GM23338 (cell line): Measurements from ENCODE around the gene SIGLEC9. TPM values are rescaled to one million over a fixed set of nuclear protein-coding genes. Genes with fewer than 3 reads are reported as not detected.

ENCODE experiments used
- ATAC-seq: fragments of 200-7000 bp; cut with Tn5 transposase; 3 replicates; pipeline ENCODE4 v1.9.1; 2020
- DNase-seq: peaks from one replicate; pipeline ENCODE4 v3.0.0-alpha.2; 2015; ENCODE audit warnings: low spot score
- H2AFZ ChIP-seq: fragments of 200-600 bp; sonication (generic); 2 replicates; pipeline ENCODE4 v1.8.0; 2016; ENCODE audit warnings: antibody characterized with exemption, mild to moderate bottlenecking, moderate library complexity
- H3F3A ChIP-seq: fragments of 200-600 bp; sonication (generic); replicated peaks from 2 replicates; pipeline ENCODE4 v1.8.0; 2017; ENCODE audit warnings: antibody characterized with exemption, mixed run types, low read depth
- H3K27ac ChIP-seq: fragments of 200-600 bp; sonication (generic); 2 replicates; pipeline ENCODE4 v1.6.1; 2016; ENCODE audit warnings: low read depth
- H3K27me3 ChIP-seq: fragments of 200-600 bp; sonication (generic); 2 replicates; pipeline ENCODE4 v1.8.0; 2016; ENCODE audit warnings: mild to moderate bottlenecking, mixed run types, moderate library complexity; ENCODE audit not compliant: insufficient read depth
- H3K36me3 ChIP-seq: fragments of 200-600 bp; sonication (generic); 2 replicates; pipeline ENCODE4 v1.8.0; 2016; ENCODE audit warnings: mild to moderate bottlenecking; ENCODE audit not compliant: insufficient read depth
- H3K4me1 ChIP-seq: fragments of 200-600 bp; sonication (generic); 2 replicates; pipeline ENCODE4 v1.8.0; 2016; ENCODE audit warnings: mild to moderate bottlenecking, moderate library complexity; ENCODE audit not compliant: insufficient read depth
- H3K4me2 ChIP-seq: fragments of 200-600 bp; sonication (generic); 2 replicates; pipeline ENCODE4 v1.7.1; 2017; ENCODE audit warnings: mixed run types
- H3K4me3 ChIP-seq: fragments of 200-600 bp; sonication (generic); 2 replicates; pipeline ENCODE4 v1.6.1; 2016; ENCODE audit warnings: mixed run types
- H3K79me2 ChIP-seq: fragments of 200-600 bp; sonication (generic); replicated peaks from 2 replicates; pipeline ENCODE4 v1.8.0; 2017; ENCODE audit warnings: mild to moderate bottlenecking; ENCODE audit not compliant: insufficient read depth
- H3K9me2 ChIP-seq: fragments of 200-600 bp; sonication (generic); 2 replicates; pipeline ENCODE4 v1.8.0; 2017; ENCODE audit not compliant: insufficient read depth
- H4K20me1 ChIP-seq: fragments of 200-600 bp; sonication (generic); replicated peaks from 2 replicates; pipeline ENCODE4 v1.8.0; 2017; ENCODE audit warnings: mild to moderate bottlenecking; ENCODE audit not compliant: insufficient read depth
- H3K27ac Mint-ChIP-seq: 2 replicates; pipeline ENCODE4 v1.8.0; 2020; ENCODE audit warnings: inconsistent platforms, mild to moderate bottlenecking, moderate library complexity, mixed read lengths
- H3K27me3 Mint-ChIP-seq: 3 replicates; pipeline ENCODE4 v1.8.0; 2022; ENCODE audit warnings: low read depth, mild to moderate bottlenecking, moderate library complexity, mixed read lengths, inconsistent platforms; ENCODE audit not compliant: insufficient read depth, poor library complexity
- H3K36me3 Mint-ChIP-seq: 3 replicates; pipeline ENCODE4 v1.8.0; 2021; ENCODE audit warnings: low read depth, mild to moderate bottlenecking, inconsistent platforms, moderate library complexity, mixed read lengths
- H3K4me1 Mint-ChIP-seq: 3 replicates; pipeline ENCODE4 v1.8.0; 2020; ENCODE audit warnings: mild to moderate bottlenecking, inconsistent platforms, mixed read lengths
- H3K4me3 Mint-ChIP-seq: 3 replicates; pipeline ENCODE4 v1.8.0; 2021; ENCODE audit warnings: moderate library complexity, mild to moderate bottlenecking, inconsistent platforms, mixed read lengths
- H3K9me3 Mint-ChIP-seq: 3 replicates; pipeline ENCODE4 v1.8.0; 2020; ENCODE audit warnings: moderate library complexity, mild to moderate bottlenecking, inconsistent platforms, mixed read lengths
- CREB1 ChIP-seq: fragments of 250-450 bp; sonication (Bioruptor Pico); IDR thresholded peaks from 2 replicates; pipeline ENCODE4 v1.5.0; 2020; ENCODE audit warnings: low read depth, mild to moderate bottlenecking, moderate library complexity
- CTCF ChIP-seq, 2 experiments: fragments of 200-600 bp in 1 of 2; sonication (generic) in 1 of 2; conservative IDR thresholded peaks; 2 replicates each; pipeline versions ENCODE4 v1.5.1 to v1.6.1; 2016 to 2017; ENCODE audit warnings: antibody characterized with exemption in 2 of 2, low read depth in 2 of 2, mild to moderate bottlenecking in 2 of 2, moderate library complexity in 1 of 2
- ETS1 ChIP-seq: IDR thresholded peaks from 2 replicates; pipeline ENCODE4 v1.6.1; 2016; ENCODE audit warnings: antibody characterized with exemption
- EZH2 ChIP-seq: fragments of 200-600 bp; sonication (generic); IDR thresholded peaks from one replicate; pipeline ENCODE4 v1.8.0; 2017; ENCODE audit warnings: antibody characterized with exemption, mild to moderate bottlenecking, low read depth; ENCODE audit not compliant: unreplicated experiment
- EZH2phosphoT487 ChIP-seq: fragments of 200-600 bp; sonication (generic); IDR thresholded peaks from one replicate; pipeline ENCODE4 v1.8.1; 2018; ENCODE audit warnings: antibody characterized with exemption; ENCODE audit not compliant: unreplicated experiment
- JUNB ChIP-seq: IDR thresholded peaks from one replicate; pipeline ENCODE4 v1.6.1; 2016; ENCODE audit warnings: antibody characterized with exemption; ENCODE audit not compliant: unreplicated experiment
- NANOG ChIP-seq: IDR thresholded peaks from 2 replicates; pipeline ENCODE4 v1.6.1; 2016; ENCODE audit warnings: antibody characterized with exemption, borderline replicate concordance
- POLR2AphosphoS5 ChIP-seq: IDR thresholded peaks from 2 replicates; pipeline ENCODE4 v1.6.1; 2016; ENCODE audit warnings: antibody characterized with exemption, low read depth
- REST ChIP-seq: IDR thresholded peaks from one replicate; pipeline ENCODE4 v1.6.1; 2018; ENCODE audit warnings: antibody characterized with exemption; ENCODE audit not compliant: unreplicated experiment
- STAT1 ChIP-seq: IDR thresholded peaks from one replicate; pipeline ENCODE4 v1.6.1; 2016; ENCODE audit warnings: antibody characterized with exemption; ENCODE audit not compliant: unreplicated experiment
- ZNF114 ChIP-seq: fragments of 250-450 bp; sonication (Bioruptor Pico); IDR thresholded peaks from 2 replicates; pipeline ENCODE4 v1.5.0; 2020; ENCODE audit warnings: mild to moderate bottlenecking, moderate library complexity
- ZNF331 ChIP-seq: fragments of 250-450 bp; sonication (Bioruptor Pico); IDR thresholded peaks from 2 replicates; pipeline ENCODE4 v1.5.0; 2020; ENCODE audit warnings: low read depth, mild to moderate bottlenecking, moderate library complexity
- ZNF462 ChIP-seq: fragments of 250-450 bp; sonication (Bioruptor Pico); IDR thresholded peaks from 2 replicates; pipeline ENCODE4 v1.5.0; 2020; ENCODE audit warnings: mild to moderate bottlenecking, moderate library complexity
- polyA plus RNA-seq: library from polyadenylated mRNA; unstranded; fragments of >200 nt; fragmentation: Nextera tagmentation; extraction: Ambion mirVana; gene quantifications from 2 replicates; pipeline ENCODE4 v1.2.1, GENCODE V29; 2016
- total RNA-seq: library from RNA; depleted of rRNA; stranded (reverse); fragments of >200 nt; shearing (Covaris generic); gene quantifications from 2 replicates; pipeline ENCODE4 v1.2.3, GENCODE V29; 2014

SIGLEC9 gene
- total and polyA plus RNA-seq, 2 experiments from 2014 or later = not detected

- no peaks in the 10 kb centered on the region for H3K27me3 ChIP-seq
- DNase-seq = no peak
- no peak overlapping the region for H3K27ac ChIP-seq
- TF ChIP-seq EZH2phosphoT487 = no peak
- TF ChIP-seq POLR2AphosphoS5 = no peak
- TF ChIP-seq STAT1 = no peak
- no peak for TF ChIP-seq ZNF462 (CRISPR knock-in tag)
- TF ChIP-seq CREB1 (CRISPR knock-in tag) = no peak
- no peak for TF ChIP-seq ETS1
- TF ChIP-seq REST = no peak
- TF ChIP-seq NANOG = no peak
- no peak for TF ChIP-seq EZH2
- TF ChIP-seq CTCF (conservative IDR thresholded peaks at IDR 0.05; ENCODE audit: low read depth in 2 of 2) = no peak
- no peak for TF ChIP-seq JUNB
- no peak for TF ChIP-seq ZNF331
- TF ChIP-seq ZNF114 (CRISPR knock-in tag) = no peak
- Mint-ChIP-seq H3K9me3 (no peaks in the 10 kb centered on the region; the same call in 1 of the 3 replicates), H3K27me3 (peaks cover 19% of the 10 kb centered on the region), H3K4me1 (peaks cover 4% of the 10 kb centered on the region; the same call in 2 of the 3 replicates), H3K27ac (no peak overlapping the region), H3K4me3 (no peak overlapping the region), H3K36me3 (no peaks in the 10 kb centered on the region; the same call in 2 of the 3 replicates)
- H2AFZ ChIP-seq = no peak overlapping the region
- H3K4me2 ChIP-seq = no peak overlapping the region
- H3K4me1 ChIP-seq = no peaks in the 10 kb centered on the region
- ATAC-seq = no peak
- no peaks in the 10 kb centered on the region for H3K9me2 ChIP-seq
- H3F3A ChIP-seq = no peaks in the 10 kb centered on the region
- no peaks in the 10 kb centered on the region for H4K20me1 ChIP-seq
- no peaks in the 10 kb centered on the region for H3K79me2 ChIP-seq
- H3K4me3 ChIP-seq = no peak overlapping the region
- H3K36me3 ChIP-seq = no peaks in the 10 kb centered on the region
Observed at GRCh38 chr19:51122112-51122981, 2.4 kb upstream of the SIGLEC9 start.
